Hematopoietic multipotent progenitor cell (in vitro differentiated cells): ENCODE data around the gene CTRL. TPM values are rescaled to one million over a fixed set of nuclear protein-coding genes. Genes with fewer than 3 reads are reported as not detected.
A peak's percentile ranks its signal among the peaks of the same experiment; 100 is the strongest.
"Not testable (repeated sequence)": the region's sequence is repeated elsewhere in the genome, so short reads cannot be mapped to it uniquely, and the experiment has no call there.

Experiments
- DNase-seq, 3 donors: peaks; one replicate each; pipeline ENCODE4 v3.0.0-alpha.2; 2011 to 2015; ENCODE audit warnings: low read depth in 2 of 3, low spot score in 2 of 3
- total RNA-seq: library from RNA; depleted of rRNA; stranded (reverse); fragments of >200 nt; gene quantifications from one replicate; pipeline ENCODE4 v1.2.3, GENCODE V29; 2012

Gene CTRL
- 2.2 TPM for total RNA-seq

GRCh38 chr16:67931712-67932461 is at the start of gene CTRL:
TSS of gene CTRL (minus strand) at chr16:67931862. CDS start at chr16:67931852, 10 bp downstream.
- no peak for DNase-seq

GRCh38 chr16:67979955-67980678 is 48.5 kb upstream of the CTRL start, which contains the start of gene DPEP3:
TSS of gene DPEP3 (minus strand) at chr16:67980499. CDS start at chr16:67980380, 119 bp downstream.
- DNase-seq = peak in 2 of 3 donors; percentile 49 to 53

GRCh38 chr16:67977469-67978227 is 46.0 kb upstream of the CTRL start:
- DNase-seq = no peak

- DNase-seq = no peak
These were observed 45.3 kb upstream of the CTRL start for GRCh38 chr16:67977005-67977404.

- DNase-seq = no peak
These were observed 44.5 kb upstream of the CTRL start for GRCh38 chr16:67976205-67976604.

GRCh38 chr16:67975321-67976105 is 43.9 kb upstream of the CTRL start:
- DNase-seq = no peak

- DNase-seq = not testable (repeated sequence)
These were observed 40.6 kb upstream of the CTRL start for GRCh38 chr16:67972285-67972684.

GRCh38 chr16:67971111-67971510 is 39.4 kb upstream of the CTRL start:
- DNase-seq = no peak

GRCh38 chr16:67969254-67970039 is 37.8 kb upstream of the CTRL start:
- DNase-seq = peak in 2 of 3 donors; percentile 23 to 46

- DNase-seq = peak; percentile 58 to 90 (median 83)
These were observed 37.0 kb upstream of the CTRL start, which contains the start of gene SLC12A4 for GRCh38 chr16:67968400-67969253. TSS of gene SLC12A4 (minus strand) at chr16:67968637. CDS start at chr16:67968553, 84 bp downstream.

GRCh38 chr16:67967958-67968399 is 36.3 kb upstream of the CTRL start:
- peak in 2 of 3 donors; percentile 22 to 31 for DNase-seq

- DNase-seq = peak in 2 of 3 donors; percentile 18 to 40
These were observed 35.7 kb upstream of the CTRL start for GRCh38 chr16:67967183-67967957.

GRCh38 chr16:67966549-67967182 is 35.0 kb upstream of the CTRL start:
- DNase-seq = no peak

GRCh38 chr16:67965668-67966548 is 34.2 kb upstream of the CTRL start:
- DNase-seq = no peak

- DNase-seq = no peak
These were observed 32.9 kb upstream of the CTRL start for GRCh38 chr16:67964477-67965131.
